HepG2 (cell line): ENCODE measurements around the gene PSMA7. TPM values are rescaled to one million over a fixed set of nuclear protein-coding genes. Genes with fewer than 3 reads are reported as not detected.

Source experiments
- CCDC6 ChIP-seq: sonication (generic); formaldehyde crosslinking; IDR thresholded peaks from 2 replicates; pipeline ENCODE4 v1.8.1; 2022; ENCODE audit warnings: mild to moderate bottlenecking, missing genetic modification reagents, moderate library complexity
- CREBL2 ChIP-seq: sonication (generic); formaldehyde crosslinking; IDR thresholded peaks from 2 replicates; pipeline ENCODE4 v1.8.1; 2023; ENCODE audit warnings: missing genetic modification reagents, mild to moderate bottlenecking, borderline replicate concordance
- HNF1B ChIP-seq: sonication (generic); formaldehyde crosslinking; IDR thresholded peaks from 2 replicates; pipeline ENCODE4 v1.5.1; 2020; ENCODE audit warnings: mild to moderate bottlenecking, moderate library complexity, missing genetic modification reagents
- JARID2 ChIP-seq: sonication (generic); formaldehyde crosslinking; IDR thresholded peaks from 2 replicates; pipeline ENCODE4 v1.8.1; 2023; ENCODE audit warnings: missing genetic modification reagents, inconsistent platforms; ENCODE audit not compliant: insufficient replicate concordance
- JUNB ChIP-seq: sonication (generic); formaldehyde crosslinking; IDR thresholded peaks from 2 replicates; pipeline ENCODE4 v1.8.0; 2022; ENCODE audit warnings: missing genetic modification reagents, mild to moderate bottlenecking, borderline replicate concordance
- MTF1 ChIP-seq: sonication (generic); formaldehyde crosslinking; IDR thresholded peaks from 2 replicates; pipeline ENCODE4 v1.5.0; 2020; ENCODE audit warnings: missing genetic modification reagents
- NR1H2 ChIP-seq: sonication (generic); formaldehyde crosslinking; IDR thresholded peaks from 2 replicates; pipeline ENCODE4 v1.8.1; 2022; ENCODE audit warnings: low read depth, missing genetic modification reagents, borderline replicate concordance
- NRL ChIP-seq: sonication (generic); formaldehyde crosslinking; IDR thresholded peaks from 2 replicates; pipeline ENCODE4 v1.5.0; 2020; ENCODE audit warnings: missing genetic modification reagents, mild to moderate bottlenecking, moderate library complexity, borderline replicate concordance
- RBFOX2 ChIP-seq: fragments of 200-400 bp; formaldehyde crosslinking; IDR thresholded peaks from 2 replicates; pipeline ENCODE4 v1.6.1; 2017; ENCODE audit warnings: low read depth, mild to moderate bottlenecking, low read length
- RBM39 ChIP-seq: fragments of 200-400 bp; formaldehyde crosslinking; IDR thresholded peaks from one replicate; pipeline ENCODE4 v1.6.1; 2018; ENCODE audit warnings: antibody characterized with exemption, mild to moderate bottlenecking, low read depth, low read length; ENCODE audit not compliant: poor library complexity, severe bottlenecking
- REXO4 ChIP-seq: sonication (generic); formaldehyde crosslinking; IDR thresholded peaks from 2 replicates; pipeline ENCODE4 v1.8.0; 2022; ENCODE audit warnings: missing genetic modification reagents, mild to moderate bottlenecking, borderline replicate concordance
- SP5 ChIP-seq: IDR thresholded peaks from 2 replicates; pipeline ENCODE4 v1.6.1; 2016; ENCODE audit warnings: low read depth, borderline replicate concordance
- TEAD3 ChIP-seq: optimal IDR thresholded peaks from 2 replicates; pipeline ENCODE3; 2016; ENCODE audit warnings: borderline replicate concordance
- TIGD3 ChIP-seq: sonication (generic); formaldehyde crosslinking; IDR thresholded peaks from 2 replicates; pipeline ENCODE4 v1.5.1; 2020; ENCODE audit warnings: mild to moderate bottlenecking, missing genetic modification reagents, borderline replicate concordance
- ZFX ChIP-seq: sonication (generic); formaldehyde crosslinking; IDR thresholded peaks from 2 replicates; pipeline ENCODE4 v1.4.0; 2020; ENCODE audit warnings: mild to moderate bottlenecking, low read depth, missing genetic modification reagents, moderate library complexity
- ZNF10 ChIP-seq: sonication (generic); formaldehyde crosslinking; IDR thresholded peaks from 2 replicates; pipeline ENCODE4 v1.4.0; 2020; ENCODE audit warnings: mild to moderate bottlenecking, low read depth, missing genetic modification reagents, borderline replicate concordance
- ZNF205 ChIP-seq: IDR thresholded peaks from 2 replicates; pipeline ENCODE4 v1.6.1; 2018; ENCODE audit warnings: missing biosample characterization, missing genetic modification reagents
- ZNF280D ChIP-seq: sonication (generic); formaldehyde crosslinking; IDR thresholded peaks from 2 replicates; pipeline ENCODE4 v1.5.1; 2020; ENCODE audit warnings: mild to moderate bottlenecking, missing genetic modification reagents
- ZNF34 ChIP-seq: sonication (generic); formaldehyde crosslinking; IDR thresholded peaks from 2 replicates; pipeline ENCODE4 v1.4.0; 2020; ENCODE audit warnings: mild to moderate bottlenecking, missing genetic modification reagents, borderline replicate concordance
- ZNF691 ChIP-seq: sonication (generic); formaldehyde crosslinking; IDR thresholded peaks from 2 replicates; pipeline ENCODE4 v1.4.0; 2020; ENCODE audit warnings: missing genetic modification reagents, low read depth, mild to moderate bottlenecking, borderline replicate concordance
- ZNF709 ChIP-seq: sonication (generic); formaldehyde crosslinking; IDR thresholded peaks from 2 replicates; pipeline ENCODE4 v1.5.0; 2020; ENCODE audit warnings: mild to moderate bottlenecking, missing genetic modification reagents
- polyA plus RNA-seq, 8 experiments: library from polyadenylated mRNA; depleted of rRNA in 3 of 8; stranded (reverse) in 7 of 8; unstranded in 1 of 8; fragments of >200 nt; fragmentation: Illumina TruSeq in 4 of 8; extraction: Trizol in 4 of 8; gene quantifications; 2 replicates each; pipeline versions ENCODE4 v1.2.1 to v1.2.3, GENCODE V29; 2011 to 2016; ENCODE audit warnings: low read depth in 4 of 8, missing spikeins in 1 of 8, mixed read lengths in 1 of 8; ENCODE audit not compliant: insufficient read depth in 1 of 8
- total RNA-seq, 5 experiments: library from RNA; depleted of rRNA; stranded (reverse); fragments of >200 nt; fragmentation: Illumina TruSeq; extraction: Trizol; gene quantifications; 2 replicates each; pipeline ENCODE4 v1.2.3, GENCODE V29; 2016; ENCODE audit warnings: low read depth in 1 of 5

The PSMA7 gene
- total and polyA plus RNA-seq, 2 of the 13 experiments (the other 11 are each of a cell fraction or from before 2014, with no cell fraction given), result 531 to 631 TPM

- TF ChIP-seq ZNF280D (no peak), SP5 (CRISPR knock-in tag) (no peak), HNF1B (no peak), ZNF709 (CRISPR knock-in tag) (peak; percentile 18; the same call in 1 of the 2 replicates), CCDC6 (no peak), JUNB (CRISPR knock-in tag) (no peak), ZNF205 (CRISPR knock-in tag) (no peak; the same call in 1 of the 2 replicates), ZNF34 (CRISPR knock-in tag) (no peak), REXO4 (CRISPR knock-in tag) (no peak), MTF1 (0 out of 2 replicates have a peak, but pooled peaks have one; percentile 24), ZFX (no peak), NRL (CRISPR knock-in tag) (0 out of 2 replicates have a peak, but pooled peaks have one; percentile 47), ZNF10 (CRISPR knock-in tag) (no peak), CREBL2 (no peak; the same call in 1 of the 2 replicates), RBM39 (no peak), TIGD3 (CRISPR knock-in tag) (no peak), JARID2 (CRISPR knock-in tag) (no peak), NR1H2 (CRISPR knock-in tag) (no peak; the same call in 1 of the 2 replicates), RBFOX2 (no peak), TEAD3 (CRISPR knock-in tag) (no peak), ZNF691 (no peak)
Observed at GRCh38 chr20:62142252-62143080, 728 bp downstream of the PSMA7 start (continued).
